Measurements from ENCODE around the gene HTR4.

HTR4 gene

GRCh38 chr5:148524721-148525120 lies 129.6 kb downstream of the HTR4 start:
- FAIRE-seq, result no peak

GRCh38 chr5:148523139-148523538 lies 131.2 kb downstream of the HTR4 start:
- no peak for FAIRE-seq

GRCh38 chr5:148515460-148515859 lies 138.9 kb downstream of the HTR4 start:
- no peak for FAIRE-seq

- no peak for FAIRE-seq
Observed at GRCh38 chr5:148514344-148514743, 140.0 kb downstream of the HTR4 start.

GRCh38 chr5:148512498-148512897 lies 141.8 kb downstream of the HTR4 start:
- FAIRE-seq, result no peak

- no peak for FAIRE-seq
Observed at GRCh38 chr5:148511810-148512347, 142.4 kb downstream of the HTR4 start.

- FAIRE-seq, result no peak
Observed at GRCh38 chr5:148509893-148510292, 144.4 kb downstream of the HTR4 start.

- no peak for FAIRE-seq
Observed at GRCh38 chr5:148507648-148508047, 146.7 kb downstream of the HTR4 start.

GRCh38 chr5:148499452-148499851 lies 154.9 kb downstream of the HTR4 start:
- no peak for FAIRE-seq

GRCh38 chr5:148497757-148498156 lies 156.6 kb downstream of the HTR4 start:
- no peak for FAIRE-seq

- no peak for FAIRE-seq
Observed at GRCh38 chr5:148492351-148492750, 162.0 kb downstream of the HTR4 start.

GRCh38 chr5:148491793-148492184 lies 162.5 kb downstream of the HTR4 start:
- FAIRE-seq, result no peak

GRCh38 chr5:148491015-148491792 lies 163.1 kb downstream of the HTR4 start:
- FAIRE-seq, result no peak

GRCh38 chr5:148488757-148489156 lies 165.6 kb downstream of the HTR4 start:
- FAIRE-seq, result no peak

- FAIRE-seq, result no peak
Observed at GRCh38 chr5:148486456-148486855, 167.9 kb downstream of the HTR4 start.

GRCh38 chr5:148484651-148485050 lies 169.7 kb downstream of the HTR4 start:
- FAIRE-seq, result no peak

- no peak for FAIRE-seq
Observed at GRCh38 chr5:148483750-148484149, 170.6 kb downstream of the HTR4 start.

GRCh38 chr5:148482697-148483462 lies 171.4 kb downstream of the HTR4 start:
- no peak for FAIRE-seq

- no peak for FAIRE-seq
Observed at GRCh38 chr5:148482196-148482595, 172.1 kb downstream of the HTR4 start.

GRCh38 chr5:148477429-148477828 lies 176.9 kb downstream of the HTR4 start:
- FAIRE-seq, result no peak

GRCh38 chr5:148476302-148476701 lies 178.0 kb downstream of the HTR4 start:
- no peak for FAIRE-seq

GRCh38 chr5:148474025-148474511 lies 180.3 kb downstream of the HTR4 start:
- no peak for FAIRE-seq

GRCh38 chr5:148471379-148471778 lies 182.9 kb downstream of the HTR4 start:
- no peak for FAIRE-seq

GRCh38 chr5:148469501-148469935 lies 184.8 kb downstream of the HTR4 start:
- no peak for FAIRE-seq
